Sigmoid colon (tissue), 4 donors: ENCODE data around the gene CD84.

Experiments used
- POLR2A ChIP-seq, 2 donors: fragments of 450-650 bp; IDR thresholded peaks; one replicate each; pipeline ENCODE4 v1.6.1; 2016; ENCODE audit warnings: antibody characterized with exemption in 2 of 2, mild to moderate bottlenecking in 2 of 2, moderate library complexity in 2 of 2
- POLR2AphosphoS5 ChIP-seq, 4 donors: sonication (generic); formaldehyde crosslinking; IDR thresholded peaks; one replicate each; pipeline ENCODE4 v1.6.1; 2017; ENCODE audit warnings: antibody characterized with exemption in 4 of 4
- TF ChIP-seq, protein P1 (sequence below), 4 experiments: fragments of 450-650 bp in 3 of 4; fragments of 200-600 bp in 1 of 4; IDR thresholded peaks; one replicate each; pipeline ENCODE4 v1.5.1; 2016 to 2019; ENCODE audit warnings: antibody characterized with exemption in 4 of 4, mild to moderate bottlenecking in 3 of 4, moderate library complexity in 2 of 4

DNA sequence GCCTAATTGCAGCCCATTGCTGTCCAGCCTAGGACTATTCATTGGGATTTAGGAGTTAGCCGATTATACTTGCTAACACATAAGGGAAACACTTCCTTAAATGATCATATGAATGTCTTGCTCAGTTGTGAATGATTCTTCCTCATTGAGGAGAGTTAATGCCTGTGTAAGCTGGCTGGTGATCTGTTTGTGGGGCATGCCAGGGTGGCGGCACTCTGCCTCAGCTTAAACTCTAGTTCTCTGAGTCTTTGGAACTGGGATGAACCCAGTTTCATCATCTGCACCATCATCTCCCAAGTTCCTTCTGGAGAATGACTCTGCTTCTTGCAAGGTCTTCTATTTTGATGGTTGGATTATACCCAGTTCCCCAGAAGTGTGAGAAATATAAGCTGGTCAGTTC is 32.4 kb downstream of the CD84 start:
- TF ChIP-seq, protein P1, sequence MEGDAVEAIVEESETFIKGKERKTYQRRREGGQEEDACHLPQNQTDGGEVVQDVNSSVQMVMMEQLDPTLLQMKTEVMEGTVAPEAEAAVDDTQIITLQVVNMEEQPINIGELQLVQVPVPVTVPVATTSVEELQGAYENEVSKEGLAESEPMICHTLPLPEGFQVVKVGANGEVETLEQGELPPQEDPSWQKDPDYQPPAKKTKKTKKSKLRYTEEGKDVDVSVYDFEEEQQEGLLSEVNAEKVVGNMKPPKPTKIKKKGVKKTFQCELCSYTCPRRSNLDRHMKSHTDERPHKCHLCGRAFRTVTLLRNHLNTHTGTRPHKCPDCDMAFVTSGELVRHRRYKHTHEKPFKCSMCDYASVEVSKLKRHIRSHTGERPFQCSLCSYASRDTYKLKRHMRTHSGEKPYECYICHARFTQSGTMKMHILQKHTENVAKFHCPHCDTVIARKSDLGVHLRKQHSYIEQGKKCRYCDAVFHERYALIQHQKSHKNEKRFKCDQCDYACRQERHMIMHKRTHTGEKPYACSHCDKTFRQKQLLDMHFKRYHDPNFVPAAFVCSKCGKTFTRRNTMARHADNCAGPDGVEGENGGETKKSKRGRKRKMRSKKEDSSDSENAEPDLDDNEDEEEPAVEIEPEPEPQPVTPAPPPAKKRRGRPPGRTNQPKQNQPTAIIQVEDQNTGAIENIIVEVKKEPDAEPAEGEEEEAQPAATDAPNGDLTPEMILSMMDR (IDR thresholded peaks at IDR 0.05) = no peak
- TF ChIP-seq POLR2AphosphoS5 (IDR thresholded peaks at IDR 0.05) (no peak), POLR2A (IDR thresholded peaks at IDR 0.05) (no peak)
